Karpas-422 (cell line): ENCODE results near the gene GTF2F2. TPM values are rescaled to one million over a fixed set of nuclear protein-coding genes. Genes with fewer than 3 reads are reported as not detected.

Experiments
- DNase-seq: peaks from one replicate; pipeline ENCODE4 v3.0.0-alpha.2; 2015
- H2AFZ ChIP-seq: fragments of 200-600 bp; sonication (generic); 2 replicates; pipeline ENCODE4 v1.6.1; 2014; ENCODE audit warnings: antibody characterized with exemption, low read length, mixed read lengths
- H3K27ac ChIP-seq: fragments of 200-600 bp; sonication (generic); 2 replicates; pipeline ENCODE4 v1.5.1; 2014; ENCODE audit warnings: mild to moderate bottlenecking, low read length, moderate library complexity
- H3K27me3 ChIP-seq: fragments of 200-600 bp; sonication (generic); 2 replicates; pipeline ENCODE4 v1.6.1; 2014; ENCODE audit warnings: low read length, mixed read lengths
- H3K36me3 ChIP-seq: fragments of 200-600 bp; sonication (generic); 2 replicates; pipeline ENCODE4 v1.6.1; 2014; ENCODE audit warnings: low read length, mixed read lengths; ENCODE audit not compliant: insufficient read depth
- H3K4me1 ChIP-seq: fragments of 200-600 bp; sonication (generic); 2 replicates; pipeline ENCODE4 v1.6.1; 2014; ENCODE audit warnings: mild to moderate bottlenecking, low read length, mixed read lengths
- H3K4me2 ChIP-seq: fragments of 200-600 bp; sonication (generic); 2 replicates; pipeline ENCODE4 v1.6.1; 2014; ENCODE audit warnings: low read length, low read depth, mild to moderate bottlenecking; ENCODE audit not compliant: poor library complexity, severe bottlenecking
- H3K4me3 ChIP-seq: fragments of 200-600 bp; sonication (generic); 2 replicates; pipeline ENCODE4 v1.5.1; 2014; ENCODE audit warnings: mild to moderate bottlenecking, antibody characterized with exemption, low read length, mixed read lengths
- H3K79me2 ChIP-seq: fragments of 200-600 bp; sonication (generic); 2 replicates; pipeline ENCODE4 v1.6.1; 2014; ENCODE audit warnings: mild to moderate bottlenecking, low read length, mixed read lengths
- H3K9ac ChIP-seq: fragments of 200-600 bp; sonication (generic); 2 replicates; pipeline ENCODE4 v1.6.0; 2014; ENCODE audit warnings: low read length
- H3K9me2 ChIP-seq: fragments of 200-600 bp; sonication (generic), shearing (Covaris generic); replicated peaks from 2 replicates; pipeline ENCODE4 v1.6.0; 2014; ENCODE audit warnings: mild to moderate bottlenecking, low read length, moderate library complexity; ENCODE audit not compliant: insufficient read depth
- H3K9me3 ChIP-seq: fragments of 300-700, 200-600 bp; sonication (generic); 2 replicates; pipeline ENCODE4 v1.6.1; 2014; ENCODE audit warnings: low read length, mixed read lengths
- H4K20me1 ChIP-seq: fragments of 200-600 bp; sonication (generic); 2 replicates; pipeline ENCODE4 v1.6.1; 2014; ENCODE audit warnings: mild to moderate bottlenecking, antibody characterized with exemption, low read length, low read depth; ENCODE audit not compliant: insufficient read depth
- total RNA-seq: library from RNA; depleted of rRNA; stranded (reverse); fragments of >200 nt; shearing (Covaris generic); gene quantifications from 2 replicates; pipeline ENCODE4 v1.2.3, GENCODE V29; 2014; ENCODE audit warnings: low replicate concordance

The GTF2F2 gene
- total RNA-seq, 1 experiment from 2014 or later, result 31.7 TPM

DNA sequence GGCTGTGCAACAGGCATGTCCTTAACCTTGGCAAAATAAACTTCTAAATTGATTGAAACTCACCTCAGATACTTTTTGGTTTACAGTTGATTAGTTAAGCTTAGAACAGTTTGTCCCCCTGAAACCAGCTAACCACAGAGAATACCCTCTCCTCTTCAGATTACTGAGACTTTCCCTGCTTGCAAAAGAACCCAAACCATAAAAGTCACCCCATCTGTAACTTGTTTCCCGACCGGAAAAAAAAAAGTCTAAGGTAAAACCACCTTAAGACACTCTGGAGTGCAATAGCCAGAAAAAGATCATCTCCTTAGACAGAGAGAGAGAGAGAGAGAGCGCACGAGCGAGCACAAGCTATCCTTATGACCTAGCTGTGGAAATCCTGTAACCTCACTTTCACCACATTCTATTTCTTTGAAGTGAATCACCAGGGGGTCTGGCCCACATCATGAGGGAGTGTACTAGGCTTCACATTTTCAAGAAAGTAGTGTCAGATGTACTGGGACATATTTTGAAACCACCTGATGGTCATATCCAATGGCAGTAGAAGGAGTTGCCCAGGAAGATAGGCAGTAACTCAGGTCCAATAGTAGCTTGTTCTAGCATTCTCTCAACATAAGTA lies 11.1 kb upstream of the GTF2F2 start:
- no peaks in the 10 kb centered on the region for H3K27me3 ChIP-seq
- H3K79me2 ChIP-seq, result no peaks in the 10 kb centered on the region
- no peak for DNase-seq
- no peaks in the 10 kb centered on the region for H3K9me2 ChIP-seq
- no peak overlapping the region for H3K27ac ChIP-seq
- no peaks in the 10 kb centered on the region for H4K20me1 ChIP-seq
- no peak overlapping the region for H3K4me2 ChIP-seq
- H3K9me3 ChIP-seq, result no peaks in the 10 kb centered on the region
- H2AFZ ChIP-seq, result no peak overlapping the region
- no peak overlapping the region for H3K4me3 ChIP-seq
- H3K36me3 ChIP-seq, result no peaks in the 10 kb centered on the region
- no peak overlapping the region for H3K9ac ChIP-seq
- peaks cover 3% of the 10 kb centered on the region; the same call in 1 of the 2 replicates for H3K4me1 ChIP-seq

DNA sequence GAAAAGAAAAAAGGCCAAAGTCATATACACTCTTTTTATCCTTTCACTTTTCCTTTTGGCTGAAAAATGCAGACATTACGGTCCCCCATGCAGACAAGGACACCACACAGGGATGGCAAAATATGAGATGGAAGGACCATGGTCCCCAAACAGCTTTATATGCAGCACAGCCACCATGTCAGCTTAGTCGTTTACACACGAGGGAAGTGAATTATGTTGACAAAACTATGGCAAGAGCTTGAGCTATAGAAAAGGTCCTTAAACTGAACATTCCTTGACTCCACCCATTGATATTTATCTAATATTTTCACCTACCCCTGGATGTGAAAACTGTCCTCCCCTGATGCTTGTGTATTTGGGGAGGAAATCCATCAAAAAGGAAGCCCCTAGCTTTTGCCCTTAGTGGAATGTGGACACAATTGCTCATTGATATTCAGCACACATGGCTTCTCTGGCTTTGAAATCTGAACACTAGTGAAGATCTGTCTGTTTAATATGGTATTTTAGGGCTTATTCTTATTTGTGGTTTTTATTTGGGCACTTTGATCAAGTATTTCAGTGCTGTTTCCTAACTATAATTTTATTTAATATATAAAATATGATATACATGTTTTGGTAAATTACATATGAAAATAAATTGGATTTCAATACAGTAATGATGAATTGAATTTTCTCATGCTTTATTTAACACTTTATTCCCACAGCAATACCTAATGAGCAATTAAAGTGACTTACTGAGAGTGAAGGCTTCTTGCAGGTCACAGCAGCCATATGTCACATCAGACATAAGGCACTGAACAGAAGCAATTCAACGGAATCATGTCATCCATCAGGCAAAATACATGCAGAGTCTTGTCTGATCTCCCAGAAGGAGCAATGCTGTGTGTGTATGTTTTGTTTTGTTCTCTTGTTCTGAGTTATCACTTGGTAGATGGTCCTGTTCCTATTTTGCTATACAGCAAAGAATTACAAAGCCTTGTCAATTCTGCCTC lies 6.8 kb upstream of the GTF2F2 start:
- H3K4me2 ChIP-seq, result peak overlapping the region; percentile 35
- no peaks in the 10 kb centered on the region for H4K20me1 ChIP-seq
- H3K4me1 ChIP-seq, result peaks cover 3% of the 10 kb centered on the region; the same call in 1 of the 2 replicates
- no peaks in the 10 kb centered on the region for H3K9me3 ChIP-seq
- H3K27me3 ChIP-seq, result no peaks in the 10 kb centered on the region
- peak overlapping the region; percentile 37; the same call in 1 of the 2 replicates for H3K9ac ChIP-seq
- H2AFZ ChIP-seq, result 0 out of 2 replicates have a peak overlapping the region, but pooled peaks have one; percentile 71
- H3K36me3 ChIP-seq, result no peaks in the 10 kb centered on the region
- H3K27ac ChIP-seq, result no peak overlapping the region
- H3K79me2 ChIP-seq, result no peaks in the 10 kb centered on the region
- H3K9me2 ChIP-seq, result no peaks in the 10 kb centered on the region; the same call in 1 of the 2 replicates
- DNase-seq, result no peak
- H3K4me3 ChIP-seq, result no peak overlapping the region

DNA sequence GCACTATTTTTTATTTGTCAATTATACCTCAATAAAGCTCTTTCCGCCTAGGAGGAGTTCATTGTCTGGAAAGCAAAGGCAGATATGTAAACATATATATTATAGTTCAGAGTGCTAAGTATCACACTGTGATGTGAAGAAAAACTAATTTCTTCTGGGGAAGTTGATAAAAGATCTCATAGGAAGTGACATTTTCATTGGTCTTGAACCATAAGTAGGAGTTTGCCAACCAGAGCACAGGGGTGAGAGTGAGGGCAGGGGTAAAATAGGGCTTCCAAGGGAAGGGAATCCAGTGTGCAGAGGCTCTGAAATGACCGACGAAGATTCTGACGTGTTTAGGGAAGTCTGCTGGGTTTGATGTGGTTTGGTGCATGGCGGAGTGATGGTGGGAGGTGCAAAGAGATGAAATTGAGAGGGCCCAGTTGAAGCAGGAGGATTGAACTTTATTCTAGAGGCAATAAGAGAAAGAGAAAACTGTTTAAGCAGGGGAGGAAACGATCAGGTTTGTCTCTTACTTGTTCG lies 780 bp upstream of the GTF2F2 start:
- Histone ChIP-seq H3K9me2 (no peaks in the 10 kb centered on the region; the same call in 1 of the 2 replicates), H2AFZ (peak overlapping the region; percentile 58), H3K4me2 (peak overlapping the region; percentile 83), H3K4me1 (peaks cover 20% of the 10 kb centered on the region), H3K4me3 (peak overlapping the region; percentile 91), H3K27me3 (no peaks in the 10 kb centered on the region), H3K27ac (no peak overlapping the region), H3K9me3 (no peaks in the 10 kb centered on the region), H3K9ac (peak overlapping the region; percentile 87), H3K36me3 (0 out of 2 replicates have a peak, but pooled peaks cover 6% of the 10 kb centered on the region), H4K20me1 (peaks cover 12% of the 10 kb centered on the region; the same call in 1 of the 2 replicates), H3K79me2 (peaks cover 42% of the 10 kb centered on the region)
- peak; percentile 65 for DNase-seq

- Histone ChIP-seq H3K9me3 (no peaks in the 10 kb centered on the region), H3K4me1 (peaks cover 20% of the 10 kb centered on the region), H3K79me2 (peaks cover 59% of the 10 kb centered on the region), H3K27ac (0 out of 2 replicates have a peak overlapping the region, but pooled peaks have one; percentile 20), H4K20me1 (peaks cover 15% of the 10 kb centered on the region), H3K9me2 (no peaks in the 10 kb centered on the region; the same call in 1 of the 2 replicates), H3K27me3 (no peaks in the 10 kb centered on the region), H3K4me2 (peak overlapping the region; percentile 83), H3K9ac (peak overlapping the region; percentile 87), H2AFZ (peak overlapping the region; percentile 17; the same call in 1 of the 2 replicates), H3K4me3 (peak overlapping the region; percentile 91), H3K36me3 (0 out of 2 replicates have a peak, but pooled peaks cover 6% of the 10 kb centered on the region)
- DNase-seq, result peak; percentile 65
These were observed 889 bp downstream of the GTF2F2 start for GRCh38 chr13:45120967-45121831.

- H3K9me2 ChIP-seq, result no peaks in the 10 kb centered on the region; the same call in 1 of the 2 replicates
- no peak overlapping the region for H2AFZ ChIP-seq
- peaks cover 20% of the 10 kb centered on the region for H3K4me1 ChIP-seq
- H3K27me3 ChIP-seq, result no peaks in the 10 kb centered on the region
- H3K9me3 ChIP-seq, result no peaks in the 10 kb centered on the region
- 0 out of 2 replicates have a peak, but pooled peaks cover 6% of the 10 kb centered on the region for H3K36me3 ChIP-seq
- H3K4me3 ChIP-seq, result no peak overlapping the region
- H3K9ac ChIP-seq, result no peak overlapping the region
- H3K27ac ChIP-seq, result no peak overlapping the region
- peaks cover 15% of the 10 kb centered on the region for H4K20me1 ChIP-seq
- no peak overlapping the region for H3K4me2 ChIP-seq
- DNase-seq, result peak; percentile 38
- peaks cover 73% of the 10 kb centered on the region for H3K79me2 ChIP-seq
These were observed 2.6 kb downstream of the GTF2F2 start for GRCh38 chr13:45122941-45123340.

DNA sequence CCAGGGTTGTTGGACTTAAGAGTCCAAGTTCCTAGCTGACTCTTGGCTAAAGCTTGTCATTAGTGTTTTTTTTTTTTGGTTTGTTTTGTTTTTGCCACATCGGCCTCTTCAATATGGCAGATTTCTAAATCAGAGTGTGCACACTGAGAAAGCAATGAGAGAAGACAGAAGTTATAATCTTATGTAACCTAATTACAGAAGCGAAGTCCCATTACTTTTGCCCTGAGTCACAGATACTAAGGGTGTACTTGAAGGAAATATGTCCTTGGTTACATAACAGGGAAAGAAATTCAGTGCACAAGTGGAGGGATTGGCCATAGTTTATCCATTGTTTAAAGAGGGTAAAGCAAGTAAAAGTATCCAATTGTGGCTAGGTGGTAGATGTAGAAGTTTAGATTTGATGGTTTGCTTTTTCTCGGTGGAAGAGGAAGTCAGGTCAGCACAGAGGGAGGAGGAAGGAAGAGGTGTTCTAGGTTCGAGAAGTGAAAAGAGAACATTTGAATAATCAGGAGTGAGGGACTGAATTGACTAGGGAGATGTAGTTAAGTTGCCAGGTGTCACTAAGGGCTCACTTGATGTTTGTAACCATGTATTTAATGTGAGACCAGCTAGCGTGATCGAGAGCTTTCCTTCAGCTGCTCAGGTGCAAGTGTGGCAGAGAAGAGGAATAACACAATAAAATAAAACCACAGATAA lies 12.2 kb downstream of the GTF2F2 start:
- Histone ChIP-seq H2AFZ (no peak overlapping the region), H3K4me3 (no peak overlapping the region), H3K9ac (peak overlapping the region; percentile 40; the same call in 1 of the 2 replicates), H3K9me3 (peaks cover 3% of the 10 kb centered on the region; the same call in 1 of the 2 replicates), H3K79me2 (peaks cover 92% of the 10 kb centered on the region), H3K4me1 (peaks cover 14% of the 10 kb centered on the region), H3K9me2 (no peaks in the 10 kb centered on the region), H3K36me3 (peaks cover 3% of the 10 kb centered on the region; the same call in 1 of the 2 replicates), H4K20me1 (peaks cover 11% of the 10 kb centered on the region; the same call in 1 of the 2 replicates), H3K27me3 (no peaks in the 10 kb centered on the region), H3K4me2 (peak overlapping the region; percentile 56), H3K27ac (peak overlapping the region; percentile 83)
- peak; percentile 65 for DNase-seq
